ENCODE measurements around the gene BIN1. TPM values are rescaled to one million over a fixed set of nuclear protein-coding genes. Genes with fewer than 3 reads are reported as not detected.

Gene BIN1
- 69.2 TPM for total RNA-seq

GRCh38 chr2:127106991-127107621 is at the start of gene BIN1:
Gene BIN1, minus strand, starts transcription at chr2:127107154. Its CDS starts 211 bp downstream, at chr2:127106943.

Small RNA genes lying within 50 kb of the gene (small RNA-seq; reads per million reads assigned to genes)
- gene RNU7-182P, result not detected

Other genes starting within 250 kb of the BIN1 start
- not detected for gene TEX51, start 208.3 kb downstream of the BIN1 start, total RNA-seq
- gene CYP27C1, start 113.1 kb upstream of the BIN1 start, total RNA-seq, result 0.69 TPM
- gene ERCC3, start 187.0 kb upstream of the BIN1 start, total RNA-seq, result 41.3 TPM

All from diencephalon (tissue), 1 donor.